ENCODE measurements around the gene GALNT6.

Gene GALNT6

GRCh38 chr12:51333536-51333935 lies 57.7 kb downstream of the GALNT6 start:
- H3K27me3 Mint-ChIP-seq: no peaks in the 10 kb centered on the region
- H3K4me1 Mint-ChIP-seq: peaks cover 23% of the 10 kb centered on the region
- no peak overlapping the region for H3K27ac Mint-ChIP-seq

GRCh38 chr12:51330186-51330585 lies 61.0 kb downstream of the GALNT6 start:
- Mint-ChIP-seq H3K4me3 (peak overlapping the region; percentile 51 to 74), H3K27me3 (no peaks in the 10 kb centered on the region), H3K27ac (peak overlapping the region in 1 of 2 donors; percentile 63), H3K4me1 (peaks cover 36% of the 10 kb centered on the region), H3K9me3 (no peaks in the 10 kb centered on the region)
- ATAC-seq: no peak
- no peak for DNase-seq

More at GRCh38 chr12:51333536-51333935, 57.7 kb downstream of the GALNT6 start:
- no peak for DNase-seq
- ATAC-seq: no peak
- Mint-ChIP-seq H3K9me3 (no peaks in the 10 kb centered on the region), H3K4me3 (no peak overlapping the region)

- no peak for ATAC-seq
- no peak for DNase-seq
- H3K4me1 Mint-ChIP-seq: peaks cover 40% of the 10 kb centered on the region
- H3K9me3 Mint-ChIP-seq: no peaks in the 10 kb centered on the region
- H3K27ac Mint-ChIP-seq: peak overlapping the region; percentile 51 to 63
- peak overlapping the region; percentile 51 to 74 for H3K4me3 Mint-ChIP-seq
- no peaks in the 10 kb centered on the region for H3K27me3 Mint-ChIP-seq
These were observed 61.5 kb downstream of the GALNT6 start for GRCh38 chr12:51329742-51330141.

- H3K27ac Mint-ChIP-seq: peak overlapping the region in 1 of 2 donors; percentile 49
- no peaks in the 10 kb centered on the region for H3K9me3 Mint-ChIP-seq
- H3K4me1 Mint-ChIP-seq: peaks cover 47% of the 10 kb centered on the region
- H3K4me3 Mint-ChIP-seq: peak overlapping the region; percentile 51 to 74
- no peak for DNase-seq
- H3K27me3 Mint-ChIP-seq: no peaks in the 10 kb centered on the region
- ATAC-seq: no peak
These were observed 62.6 kb downstream of the GALNT6 start for GRCh38 chr12:51328587-51328986.

- peak overlapping the region; percentile 46 to 93 for H3K27ac Mint-ChIP-seq
- peak overlapping the region; percentile 52 to 53 for H3K4me3 Mint-ChIP-seq
- ATAC-seq (no peak), DNase-seq (no peak)
- no peaks in the 10 kb centered on the region for H3K9me3 Mint-ChIP-seq
- peaks cover 59% of the 10 kb centered on the region for H3K4me1 Mint-ChIP-seq
- no peaks in the 10 kb centered on the region for H3K27me3 Mint-ChIP-seq
These were observed 64.3 kb downstream of the GALNT6 start for GRCh38 chr12:51326698-51327439.

GRCh38 chr12:51324953-51325352 lies 66.3 kb downstream of the GALNT6 start:
- H3K27me3 Mint-ChIP-seq: no peaks in the 10 kb centered on the region
- peak overlapping the region; percentile 12 to 58 for H3K4me3 Mint-ChIP-seq
- DNase-seq (no peak), ATAC-seq (no peak)
- H3K27ac Mint-ChIP-seq: peak overlapping the region in 1 of 2 donors; percentile 86
- H3K9me3 Mint-ChIP-seq: no peaks in the 10 kb centered on the region
- peaks cover 75% of the 10 kb centered on the region for H3K4me1 Mint-ChIP-seq

GRCh38 chr12:51323966-51324895 lies 67.0 kb downstream of the GALNT6 start, which contains the start of gene BIN2:
Gene BIN2, minus strand, starts transcription at chr12:51324174. Its CDS starts 72 bp downstream, at chr12:51324102.
- ATAC-seq (peak; percentile 84), DNase-seq (peak; percentile 75 to 86)
- no peaks in the 10 kb centered on the region for H3K27me3 Mint-ChIP-seq
- H3K27ac Mint-ChIP-seq: peak within 1 kb of the TSS; percentile 98 to 100
- H3K9me3 Mint-ChIP-seq: no peaks in the 10 kb centered on the region
- peak within 1 kb of the TSS; percentile 90 to 97 for H3K4me3 Mint-ChIP-seq
- H3K4me1 Mint-ChIP-seq: peaks cover 75% of the 10 kb centered on the region

- H3K27me3 Mint-ChIP-seq: no peaks in the 10 kb centered on the region
- peak; percentile 81 for ATAC-seq
- H3K9me3 Mint-ChIP-seq: no peaks in the 10 kb centered on the region
- H3K4me1 Mint-ChIP-seq: peaks cover 75% of the 10 kb centered on the region
- DNase-seq: peak; percentile 57 to 82
- H3K4me3 Mint-ChIP-seq: peak overlapping the region; percentile 90 to 97
- H3K27ac Mint-ChIP-seq: peak overlapping the region; percentile 98 to 100
These were observed 67.8 kb downstream of the GALNT6 start for GRCh38 chr12:51323317-51323960.

- peak; percentile 38 to 64 for DNase-seq
These were observed 68.8 kb downstream of the GALNT6 start for GRCh38 chr12:51322452-51322851.

GRCh38 chr12:51321882-51322281 lies 69.3 kb downstream of the GALNT6 start:
- no peaks in the 10 kb centered on the region for H3K9me3 Mint-ChIP-seq
- H3K4me3 Mint-ChIP-seq: peak overlapping the region; percentile 90 to 97
- H3K27me3 Mint-ChIP-seq: no peaks in the 10 kb centered on the region
- peak overlapping the region; percentile 36 to 63 for H3K27ac Mint-ChIP-seq
- no peak for ATAC-seq
- peaks cover 84% of the 10 kb centered on the region for H3K4me1 Mint-ChIP-seq
- no peak for DNase-seq

More at GRCh38 chr12:51322452-51322851, 68.8 kb downstream of the GALNT6 start:
- no peaks in the 10 kb centered on the region for H3K9me3 Mint-ChIP-seq
- H3K27ac Mint-ChIP-seq: peak overlapping the region; percentile 98 to 100
- no peaks in the 10 kb centered on the region for H3K27me3 Mint-ChIP-seq
- ATAC-seq: peak; percentile 46
- H3K4me1 Mint-ChIP-seq: peaks cover 83% of the 10 kb centered on the region
- H3K4me3 Mint-ChIP-seq: peak overlapping the region; percentile 90 to 97

GRCh38 chr12:51320695-51321320 lies 70.4 kb downstream of the GALNT6 start:
- peaks cover 84% of the 10 kb centered on the region for H3K4me1 Mint-ChIP-seq

GRCh38 chr12:51320311-51320694 lies 70.9 kb downstream of the GALNT6 start:
- ATAC-seq (no peak), DNase-seq (no peak)
- Mint-ChIP-seq H3K27me3 (no peaks in the 10 kb centered on the region), H3K27ac (peak overlapping the region in 1 of 2 donors; percentile 29), H3K4me3 (peak overlapping the region; percentile 28 to 63), H3K9me3 (no peaks in the 10 kb centered on the region), H3K4me1 (peaks cover 87% of the 10 kb centered on the region)

More at GRCh38 chr12:51320695-51321320, 70.4 kb downstream of the GALNT6 start:
- Mint-ChIP-seq H3K9me3 (no peaks in the 10 kb centered on the region), H3K27me3 (no peaks in the 10 kb centered on the region), H3K4me3 (peak overlapping the region; percentile 90 to 97), H3K27ac (peak overlapping the region; percentile 22 to 73)
- DNase-seq (no peak), ATAC-seq (no peak)

- Mint-ChIP-seq H3K27ac (peak overlapping the region; percentile 14 to 90), H3K27me3 (no peaks in the 10 kb centered on the region), H3K4me1 (peaks cover 75% of the 10 kb centered on the region), H3K4me3 (peak overlapping the region; percentile 62 to 64), H3K9me3 (no peaks in the 10 kb centered on the region)
- DNase-seq (no peak), ATAC-seq (peak; percentile 50)
These were observed 72.2 kb downstream of the GALNT6 start for GRCh38 chr12:51318846-51319599.
